GM21423 (cell line): Measurements from ENCODE around the gene BOC.
A peak's percentile ranks its signal among the peaks of the same experiment; 100 is the strongest.

Source experiments
- ATAC-seq: cut with Tn5 transposase; IDR thresholded peaks from one replicate; pipeline ENCODE4 v1.9.1; 2021; ENCODE audit warnings: mild to moderate bottlenecking, moderate library complexity; ENCODE audit not compliant: unreplicated experiment

The BOC gene

DNA sequence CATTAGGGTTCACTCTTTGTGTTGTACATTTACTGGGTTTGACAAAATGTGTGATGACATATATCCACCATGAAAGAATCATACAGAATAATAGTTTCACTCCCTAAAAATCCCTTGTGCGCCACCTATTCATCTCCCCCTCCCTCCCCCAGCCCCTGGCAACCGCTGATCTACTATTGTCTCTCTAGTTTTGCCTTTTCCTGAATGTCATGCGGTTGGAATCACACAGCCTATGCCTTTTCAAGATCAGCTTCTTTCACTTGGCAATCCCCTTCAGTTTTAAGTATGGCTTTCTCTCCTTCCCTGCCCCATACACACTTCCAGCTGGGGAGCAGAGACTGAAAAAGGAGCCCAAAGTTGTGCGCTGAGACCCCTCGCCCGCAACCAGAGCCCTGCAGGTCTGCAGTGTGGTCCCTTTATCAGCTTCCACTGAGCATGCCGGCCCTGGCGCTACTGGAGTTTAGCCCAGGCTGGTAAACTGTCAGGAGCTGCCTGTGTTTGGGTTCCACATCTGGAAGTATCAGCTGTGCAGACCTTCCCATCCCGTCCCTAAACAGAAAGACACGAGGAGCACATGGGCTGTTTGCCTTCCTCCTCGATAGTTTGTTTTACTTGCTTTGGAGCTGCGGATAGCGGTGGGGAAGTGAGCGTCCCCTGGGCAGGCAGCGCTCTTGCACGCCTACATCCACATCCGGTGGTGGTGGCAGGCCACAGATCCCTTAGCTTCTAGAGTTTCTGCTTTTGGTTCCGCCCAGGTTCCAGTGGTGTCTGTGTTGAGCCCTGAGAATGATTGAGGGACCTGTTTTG, 12.3 kb downstream of the BOC start:
- ATAC-seq = peak; percentile 83

GRCh38 chr3:113225286-113225685, 13.9 kb downstream of the BOC start:
- no peak for ATAC-seq

DNA sequence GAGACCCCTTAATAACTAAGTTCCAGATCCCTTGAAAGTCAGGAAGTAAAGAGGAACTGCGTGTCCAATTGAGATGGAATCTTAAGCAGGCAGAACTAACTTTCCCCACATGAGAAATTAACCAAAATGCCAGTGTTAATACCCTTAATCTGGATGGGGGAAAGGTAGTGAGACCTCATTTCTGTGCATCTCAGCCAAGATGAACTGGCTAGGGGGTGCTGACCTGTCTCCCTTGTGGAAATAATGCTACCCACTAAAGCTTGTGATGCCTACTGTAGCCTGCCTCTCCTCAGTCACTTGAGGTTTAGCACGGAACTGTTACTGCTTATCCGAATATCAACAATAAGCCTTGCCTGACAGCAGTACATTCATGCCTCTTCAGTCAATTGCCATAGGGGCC, 15.1 kb downstream of the BOC start:
- ATAC-seq = no peak

- ATAC-seq = no peak
Observed at GRCh38 chr3:113227146-113227545, 15.8 kb downstream of the BOC start.

GRCh38 chr3:113228498-113229286, 17.3 kb downstream of the BOC start:
- ATAC-seq = no peak

- ATAC-seq = no peak
Observed at GRCh38 chr3:113231391-113231790, 20.0 kb downstream of the BOC start.

- ATAC-seq = no peak
Observed at GRCh38 chr3:113231827-113232253, 20.5 kb downstream of the BOC start.

- no peak for ATAC-seq
Observed at GRCh38 chr3:113232342-113232741, 21.0 kb downstream of the BOC start.

- ATAC-seq = no peak
Observed at GRCh38 chr3:113233497-113233896, 22.1 kb downstream of the BOC start.

DNA sequence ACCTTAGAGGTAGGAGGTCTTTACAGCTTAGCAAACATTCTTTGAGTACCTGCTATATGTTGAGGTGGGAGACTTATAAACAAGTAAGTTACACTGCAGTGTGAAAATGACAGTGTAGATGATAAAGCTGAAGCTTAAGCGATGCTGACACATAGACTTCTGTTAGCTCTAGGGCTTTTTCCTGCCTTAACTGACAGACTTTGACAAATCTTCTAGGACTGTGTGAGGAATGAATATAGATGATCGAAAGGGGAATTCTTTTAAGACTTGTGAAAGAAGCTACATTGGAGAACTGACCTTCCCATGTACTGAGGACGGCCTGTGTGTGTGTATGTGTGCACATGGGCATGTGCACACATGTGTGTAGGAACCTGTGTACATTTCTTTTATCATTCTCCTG, 22.7 kb downstream of the BOC start:
- no peak for ATAC-seq

DNA sequence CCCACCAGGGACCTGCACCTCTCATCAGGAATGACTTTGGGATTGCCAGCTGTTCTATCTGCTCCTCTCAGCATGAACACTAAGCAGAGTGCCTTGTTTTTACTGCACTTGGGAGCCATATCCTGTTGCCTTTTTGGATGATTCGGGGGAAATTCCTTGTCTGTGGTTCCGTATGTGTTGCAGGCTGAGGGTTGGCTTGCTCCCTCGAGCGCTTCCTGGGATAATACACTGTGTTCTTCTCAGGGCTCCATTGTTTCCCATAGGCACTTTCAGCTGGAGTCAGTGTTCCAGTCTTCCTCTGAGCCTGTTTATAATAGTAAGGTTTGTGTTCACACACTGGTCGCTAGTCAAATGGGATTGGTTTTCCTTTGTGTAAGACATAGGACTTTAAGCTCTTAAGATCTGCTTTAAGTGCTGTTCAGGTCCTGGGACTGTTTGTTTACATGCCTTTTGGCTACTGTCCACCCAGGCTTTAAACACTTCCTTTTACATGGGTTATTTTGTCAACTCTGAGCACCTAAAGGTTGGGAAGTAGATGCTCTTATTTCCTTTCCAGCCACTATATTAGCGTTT, 23.4 kb downstream of the BOC start:
- no peak for ATAC-seq

DNA sequence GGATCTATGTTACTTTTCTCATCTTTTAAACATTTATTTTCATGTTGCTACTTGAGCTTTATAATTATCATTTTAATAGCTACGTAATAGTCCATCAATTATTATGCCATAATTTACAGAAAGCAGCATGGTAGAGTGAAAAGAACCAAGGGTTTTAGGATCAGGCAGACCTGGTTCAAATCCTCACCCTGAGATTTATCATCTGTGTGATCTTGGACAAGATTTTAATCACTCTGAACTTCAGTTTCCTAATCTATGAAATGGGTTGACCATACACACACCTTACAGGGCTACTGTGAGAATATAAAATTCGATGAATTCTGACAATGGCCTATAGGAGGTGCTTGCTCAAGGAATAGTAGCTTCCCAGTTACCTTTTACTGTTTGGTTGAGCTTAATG, 27.1 kb downstream of the BOC start:
- no peak for ATAC-seq

GRCh38 chr3:113240841-113241240, 29.5 kb downstream of the BOC start:
- no peak for ATAC-seq

DNA sequence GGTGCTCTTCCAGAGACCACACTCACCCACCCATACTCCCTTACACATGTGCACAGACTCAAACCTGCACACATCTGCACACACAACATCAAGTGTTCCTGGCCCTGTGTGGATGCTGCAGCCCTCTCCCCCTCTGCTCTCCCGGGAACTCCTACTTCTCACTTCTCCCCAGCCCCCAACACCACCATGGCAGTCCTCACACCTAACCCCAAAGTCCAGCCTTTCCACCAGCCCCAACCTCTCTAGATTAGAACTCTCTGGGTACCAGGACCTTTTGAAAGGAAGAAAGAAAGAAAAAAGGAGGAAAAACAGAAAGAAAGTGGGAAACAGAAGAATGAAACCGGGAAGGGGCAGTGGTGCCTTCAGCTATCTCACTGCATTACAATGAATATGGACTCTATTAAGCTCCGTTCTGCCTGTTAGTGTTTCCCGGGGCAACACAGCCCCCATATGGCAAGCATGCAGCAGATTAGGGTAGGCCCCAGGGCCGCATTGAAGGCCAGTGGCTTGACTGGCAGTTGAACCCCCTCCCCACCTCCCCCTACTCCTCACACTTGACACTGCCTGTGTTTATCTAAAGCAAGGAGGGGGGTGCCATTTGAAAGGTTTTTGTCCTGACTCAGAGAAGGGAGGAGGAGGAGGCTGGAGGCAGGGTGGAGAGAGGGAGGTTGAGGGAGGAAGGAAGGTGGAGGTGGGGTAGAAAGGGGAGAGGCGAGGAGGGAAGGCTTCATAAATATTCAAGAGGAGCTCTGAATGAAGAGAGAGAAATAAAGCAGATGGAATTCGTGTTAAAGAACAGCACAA, 30.1 kb downstream of the BOC start:
- ATAC-seq = no peak

DNA sequence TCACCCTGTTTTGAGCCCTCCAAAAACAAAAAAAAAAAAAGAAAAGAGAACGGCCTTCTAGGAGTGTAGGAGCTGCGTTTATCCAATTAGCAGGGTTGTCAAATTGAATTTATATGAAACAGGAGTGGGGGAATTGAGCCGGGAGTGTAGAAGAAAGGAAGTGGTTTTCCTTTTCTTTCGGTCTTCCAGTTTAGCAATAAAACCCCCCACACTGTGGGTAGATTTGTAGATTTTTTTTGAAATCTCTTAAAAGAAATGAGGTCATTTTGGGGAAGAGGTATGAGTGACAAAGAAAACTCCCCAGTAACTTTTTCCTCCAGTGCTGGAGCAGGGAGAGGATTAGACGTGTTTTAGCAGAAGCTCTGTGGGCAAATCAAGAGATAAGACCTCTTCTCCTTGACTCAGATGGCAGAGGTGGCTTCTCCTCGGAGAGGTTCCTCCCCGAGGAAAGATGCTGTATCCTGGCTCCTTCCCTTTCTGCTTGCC, 30.8 kb downstream of the BOC start:
- ATAC-seq = no peak

DNA sequence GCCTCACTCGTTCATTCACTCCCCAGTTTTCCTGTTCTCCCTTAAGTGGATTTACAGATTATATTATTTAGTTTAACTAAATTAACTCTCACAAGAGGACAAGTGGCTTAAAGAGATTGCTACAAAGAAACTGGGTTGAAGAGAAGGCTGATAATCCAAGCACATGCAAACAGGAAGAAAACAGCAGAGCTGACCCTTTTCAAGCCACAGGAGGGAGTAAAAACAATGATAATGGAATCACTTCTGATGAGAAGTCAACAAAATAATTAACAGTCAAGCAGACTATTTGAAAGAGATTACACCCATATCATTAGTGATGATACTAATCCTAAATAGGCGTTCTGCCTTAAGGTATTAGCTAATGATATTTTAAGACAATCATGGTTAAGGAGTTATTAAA, 31.7 kb downstream of the BOC start:
- no peak for ATAC-seq

- ATAC-seq = no peak
Observed at GRCh38 chr3:113243846-113244245, 32.5 kb downstream of the BOC start.

DNA sequence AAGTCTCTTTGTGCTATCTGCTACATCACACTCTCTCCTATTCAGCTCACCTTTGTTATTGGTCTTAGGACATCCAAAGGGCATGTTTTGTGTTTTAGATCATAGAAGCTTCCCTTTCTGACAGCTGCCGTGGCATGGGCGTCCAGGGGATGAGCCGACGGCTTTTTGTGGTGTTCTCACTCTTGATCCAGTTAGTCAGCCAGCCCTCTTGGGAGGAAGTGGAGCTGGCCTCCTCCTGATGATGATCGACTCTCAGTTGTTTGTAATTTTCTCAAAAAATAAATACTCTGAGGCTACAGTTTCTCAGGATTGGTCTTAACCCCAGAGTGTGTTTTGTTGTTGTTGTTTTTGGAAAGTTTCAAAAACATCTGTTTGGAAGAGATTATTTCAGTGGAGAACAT, 34.4 kb downstream of the BOC start:
- ATAC-seq = no peak

- no peak for ATAC-seq
Observed at GRCh38 chr3:113247068-113247467, 35.7 kb downstream of the BOC start.

DNA sequence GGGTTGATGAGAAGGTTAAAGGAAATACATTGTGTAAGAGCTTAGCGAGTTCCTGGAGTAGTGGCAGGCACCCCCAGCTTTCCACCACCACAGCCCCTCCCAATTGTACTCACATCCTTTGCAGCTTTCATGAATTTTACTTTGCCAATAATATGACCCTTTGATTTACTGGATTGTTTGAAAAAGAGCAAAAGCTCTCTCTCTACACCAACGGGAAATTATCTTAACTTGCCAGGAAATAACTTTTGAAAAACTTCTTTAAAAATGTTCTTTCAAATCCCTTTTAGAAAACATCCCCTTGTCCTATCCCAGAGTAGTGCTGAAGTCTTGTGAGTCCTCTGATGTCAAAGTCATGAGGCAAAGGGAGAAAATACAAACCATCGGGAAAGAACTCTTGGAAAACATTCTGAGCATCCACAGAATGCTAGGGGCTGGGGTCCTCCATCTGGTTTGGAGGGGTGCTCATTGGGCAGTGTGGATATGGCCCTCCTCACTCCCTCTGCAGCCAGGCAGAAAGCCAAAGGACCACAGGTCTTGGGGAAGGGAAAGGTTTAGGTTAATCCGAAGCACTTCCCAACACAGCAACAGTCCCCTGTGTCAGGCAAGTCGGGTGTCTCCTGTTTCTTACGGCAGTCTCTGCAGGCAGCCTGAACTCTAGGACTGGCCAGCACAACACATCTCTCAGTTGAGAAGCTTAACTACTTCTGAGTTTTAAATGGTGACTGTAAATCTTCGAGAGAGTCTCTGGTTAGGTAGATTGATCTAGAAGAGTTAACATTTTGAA, 36.5 kb downstream of the BOC start:
- no peak for ATAC-seq
